Astrocyte (in vitro differentiated cells and primary cell): ENCODE data around the gene SIN3B. TPM values are rescaled to one million over a fixed set of nuclear protein-coding genes. Genes with fewer than 3 reads are reported as not detected.

Experiments used
- DNase-seq: peaks from one replicate; pipeline ENCODE4 v3.0.0-alpha.2; 2010; ENCODE audit warnings: low read depth
- FAIRE-seq: peaks from 2 replicates; lab custom pipeline; 2011; peaks lifted over from hg19 to GRCh38; lab: Jason Lieb, UNC
- H2AFZ ChIP-seq: 2 replicates; pipeline ENCODE4 v1.6.0; 2012; ENCODE audit warnings: low read depth, low read length, inconsistent platforms
- H3K27ac ChIP-seq: 2 replicates; pipeline ENCODE4 v1.5.1; 2011; ENCODE audit warnings: low read depth, low read length, inconsistent platforms
- H3K27me3 ChIP-seq: 2 replicates; pipeline ENCODE4 v1.6.0; 2011; ENCODE audit warnings: low read length, inconsistent platforms; ENCODE audit not compliant: insufficient read depth
- H3K36me3 ChIP-seq: 2 replicates; pipeline ENCODE4 v1.5.1; 2011; ENCODE audit warnings: low read length, inconsistent platforms; ENCODE audit not compliant: insufficient read depth
- H3K4me1 ChIP-seq: 2 replicates; pipeline ENCODE4 v1.5.1; 2011; ENCODE audit warnings: low read length, inconsistent platforms; ENCODE audit not compliant: insufficient read depth
- H3K4me2 ChIP-seq: 2 replicates; pipeline ENCODE4 v1.6.0; 2012; ENCODE audit warnings: low read length, inconsistent platforms
- H3K4me3 ChIP-seq: 2 replicates; pipeline ENCODE4 v1.5.1; 2011; ENCODE audit warnings: low read depth, mild to moderate bottlenecking, low read length, inconsistent platforms; ENCODE audit not compliant: insufficient read depth
- H3K79me2 ChIP-seq: 2 replicates; pipeline ENCODE4 v1.6.0; 2012; ENCODE audit warnings: mild to moderate bottlenecking, low read length, inconsistent platforms; ENCODE audit not compliant: insufficient read depth
- H3K9ac ChIP-seq: 2 replicates; pipeline ENCODE4 v1.6.0; 2012; ENCODE audit warnings: mild to moderate bottlenecking, low read length, inconsistent platforms
- H3K9me3 ChIP-seq: 2 replicates; pipeline ENCODE4 v1.5.1; 2012; ENCODE audit warnings: low read depth, mild to moderate bottlenecking, low read length, inconsistent platforms; ENCODE audit not compliant: insufficient read depth
- H4K20me1 ChIP-seq: 2 replicates; pipeline ENCODE4 v1.6.0; 2012; ENCODE audit warnings: low read length, inconsistent platforms; ENCODE audit not compliant: insufficient read depth
- H3K27ac Mint-ChIP-seq: one replicate; pipeline ENCODE4 v1.8.0; 2021; ENCODE audit warnings: mild to moderate bottlenecking, mixed read lengths; ENCODE audit not compliant: unreplicated experiment
- H3K27me3 Mint-ChIP-seq: one replicate; pipeline ENCODE4 v1.8.0; 2021; ENCODE audit warnings: low read depth, mixed read lengths; ENCODE audit not compliant: unreplicated experiment
- H3K36me3 Mint-ChIP-seq: one replicate; pipeline ENCODE4 v1.8.0; 2021; ENCODE audit warnings: low read depth, mixed read lengths; ENCODE audit not compliant: unreplicated experiment
- H3K4me1 Mint-ChIP-seq: one replicate; pipeline ENCODE4 v1.8.0; 2021; ENCODE audit warnings: low read depth, mixed read lengths; ENCODE audit not compliant: unreplicated experiment
- H3K4me3 Mint-ChIP-seq: one replicate; pipeline ENCODE4 v1.8.0; 2021; ENCODE audit warnings: mild to moderate bottlenecking, moderate library complexity, mixed read lengths; ENCODE audit not compliant: unreplicated experiment
- H3K9me3 Mint-ChIP-seq: one replicate; pipeline ENCODE4 v1.8.0; 2021; ENCODE audit warnings: mild to moderate bottlenecking, mixed read lengths; ENCODE audit not compliant: unreplicated experiment
- EZH2 ChIP-seq: IDR thresholded peaks from 2 replicates; pipeline ENCODE4 v1.6.1; 2012; ENCODE audit warnings: mild to moderate bottlenecking, low read length, inconsistent platforms; ENCODE audit not compliant: insufficient read depth
- total RNA-seq: library from RNA; stranded (reverse); gene quantifications from 2 replicates; pipeline ENCODE4 v1.2.1, GENCODE V29; 2021
- TF ChIP-seq, protein P1 (sequence below): IDR thresholded peaks from 2 replicates; pipeline ENCODE4 v1.5.1; 2011; ENCODE audit warnings: low read depth, mild to moderate bottlenecking, inconsistent platforms, low read length, moderate library complexity; ENCODE audit not compliant: insufficient read depth

Gene SIN3B
- total RNA-seq, 1 donor from 2014 or later, result 86.1 TPM

GRCh38 chr19:16782719-16783118 is 46.5 kb upstream of the SIN3B start:
- no peaks in the 10 kb centered on the region for H4K20me1 ChIP-seq
- no peak overlapping the region for H2AFZ ChIP-seq
- H3K27ac Mint-ChIP-seq, result no peak overlapping the region
- H3K4me1 Mint-ChIP-seq, result no peaks in the 10 kb centered on the region
- H3K27me3 ChIP-seq, result no peaks in the 10 kb centered on the region
- no peaks in the 10 kb centered on the region for H3K9me3 Mint-ChIP-seq
- no peaks in the 10 kb centered on the region for H3K79me2 ChIP-seq
- H3K9ac ChIP-seq, result no peak overlapping the region
- H3K27ac ChIP-seq, result no peak overlapping the region
- no peak for FAIRE-seq
- DNase-seq, result no peak
- no peaks in the 10 kb centered on the region for H3K36me3 ChIP-seq
- no peaks in the 10 kb centered on the region for H3K36me3 Mint-ChIP-seq
- H3K4me3 ChIP-seq, result no peak overlapping the region
- H3K4me3 Mint-ChIP-seq, result no peak overlapping the region
- no peak overlapping the region for H3K4me2 ChIP-seq
- peaks cover 18% of the 10 kb centered on the region for H3K27me3 Mint-ChIP-seq
- H3K4me1 ChIP-seq, result no peaks in the 10 kb centered on the region
- no peak for TF ChIP-seq EZH2
- TF ChIP-seq, protein P1, sequence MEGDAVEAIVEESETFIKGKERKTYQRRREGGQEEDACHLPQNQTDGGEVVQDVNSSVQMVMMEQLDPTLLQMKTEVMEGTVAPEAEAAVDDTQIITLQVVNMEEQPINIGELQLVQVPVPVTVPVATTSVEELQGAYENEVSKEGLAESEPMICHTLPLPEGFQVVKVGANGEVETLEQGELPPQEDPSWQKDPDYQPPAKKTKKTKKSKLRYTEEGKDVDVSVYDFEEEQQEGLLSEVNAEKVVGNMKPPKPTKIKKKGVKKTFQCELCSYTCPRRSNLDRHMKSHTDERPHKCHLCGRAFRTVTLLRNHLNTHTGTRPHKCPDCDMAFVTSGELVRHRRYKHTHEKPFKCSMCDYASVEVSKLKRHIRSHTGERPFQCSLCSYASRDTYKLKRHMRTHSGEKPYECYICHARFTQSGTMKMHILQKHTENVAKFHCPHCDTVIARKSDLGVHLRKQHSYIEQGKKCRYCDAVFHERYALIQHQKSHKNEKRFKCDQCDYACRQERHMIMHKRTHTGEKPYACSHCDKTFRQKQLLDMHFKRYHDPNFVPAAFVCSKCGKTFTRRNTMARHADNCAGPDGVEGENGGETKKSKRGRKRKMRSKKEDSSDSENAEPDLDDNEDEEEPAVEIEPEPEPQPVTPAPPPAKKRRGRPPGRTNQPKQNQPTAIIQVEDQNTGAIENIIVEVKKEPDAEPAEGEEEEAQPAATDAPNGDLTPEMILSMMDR, result no peak
- no peaks in the 10 kb centered on the region for H3K9me3 ChIP-seq

DNA sequence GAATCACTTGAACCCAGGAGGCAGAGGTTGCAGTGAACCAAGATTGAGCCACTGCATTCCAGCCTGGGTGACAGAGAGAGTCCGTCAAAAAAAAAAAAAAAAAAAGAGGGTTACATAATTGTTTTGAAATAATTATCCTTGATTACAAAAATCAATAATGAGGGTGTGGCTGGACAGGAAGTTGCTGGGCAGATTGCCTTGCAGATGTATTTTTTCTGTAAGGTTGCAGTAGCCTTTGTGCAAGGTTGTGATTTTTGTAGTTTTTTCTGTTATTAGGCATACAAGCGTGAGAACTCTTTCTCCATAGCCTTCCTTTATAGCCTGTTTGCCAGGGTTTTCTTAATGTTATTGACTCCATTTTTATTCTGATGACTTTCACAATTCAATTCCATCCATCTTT is 40.7 kb upstream of the SIN3B start:
- H3K4me2 ChIP-seq, result no peak overlapping the region
- no peaks in the 10 kb centered on the region for H4K20me1 ChIP-seq
- peaks cover 4% of the 10 kb centered on the region for H3K36me3 Mint-ChIP-seq
- H3K4me3 ChIP-seq, result no peak overlapping the region
- peaks cover 7% of the 10 kb centered on the region for H3K9me3 ChIP-seq
- no peaks in the 10 kb centered on the region for H3K27me3 ChIP-seq
- H2AFZ ChIP-seq, result no peak overlapping the region
- TF ChIP-seq, protein P1, result no peak
- TF ChIP-seq EZH2, result no peak
- no peak overlapping the region for H3K27ac Mint-ChIP-seq
- H3K9me3 Mint-ChIP-seq, result peaks cover 16% of the 10 kb centered on the region
- H3K4me1 Mint-ChIP-seq, result no peaks in the 10 kb centered on the region
- no peaks in the 10 kb centered on the region for H3K27me3 Mint-ChIP-seq
- DNase-seq, result no peak
- no peaks in the 10 kb centered on the region for H3K4me1 ChIP-seq
- no peak overlapping the region for H3K9ac ChIP-seq
- no peak overlapping the region for H3K4me3 Mint-ChIP-seq
- H3K36me3 ChIP-seq, result no peaks in the 10 kb centered on the region
- H3K27ac ChIP-seq, result no peak overlapping the region
- FAIRE-seq, result no peak
- no peaks in the 10 kb centered on the region for H3K79me2 ChIP-seq

DNA sequence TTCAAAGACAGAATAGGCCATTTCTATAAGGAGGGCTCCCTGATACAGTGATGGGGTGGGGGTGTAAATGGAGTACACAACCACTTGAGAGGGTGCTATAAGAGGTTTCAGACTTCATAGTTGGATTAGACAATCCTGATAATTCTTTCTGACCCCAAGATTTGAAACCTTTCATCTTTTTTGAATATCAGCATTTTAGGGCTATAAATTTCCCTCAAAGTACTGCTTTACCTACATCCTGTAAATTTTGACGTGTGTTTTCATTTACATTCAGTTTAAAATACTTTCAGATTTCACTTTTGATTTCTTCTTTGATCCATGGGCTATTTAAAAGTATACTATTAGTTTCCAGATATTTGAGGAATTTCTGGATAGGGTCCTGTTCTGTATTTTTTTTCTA is 40.0 kb upstream of the SIN3B start:
- H3K9ac ChIP-seq, result no peak overlapping the region
- H2AFZ ChIP-seq, result no peak overlapping the region
- peaks cover 7% of the 10 kb centered on the region for H3K9me3 ChIP-seq
- no peaks in the 10 kb centered on the region for H3K4me1 Mint-ChIP-seq
- no peak overlapping the region for H3K4me3 ChIP-seq
- FAIRE-seq (no peak), DNase-seq (no peak)
- no peaks in the 10 kb centered on the region for H4K20me1 ChIP-seq
- no peak overlapping the region for H3K4me2 ChIP-seq
- H3K9me3 Mint-ChIP-seq, result peaks cover 16% of the 10 kb centered on the region
- H3K27ac ChIP-seq, result no peak overlapping the region
- H3K4me1 ChIP-seq, result no peaks in the 10 kb centered on the region
- no peaks in the 10 kb centered on the region for H3K36me3 ChIP-seq
- H3K4me3 Mint-ChIP-seq, result no peak overlapping the region
- TF ChIP-seq, protein P1, result no peak
- TF ChIP-seq EZH2, result no peak
- no peaks in the 10 kb centered on the region for H3K79me2 ChIP-seq
- H3K27ac Mint-ChIP-seq, result no peak overlapping the region
- H3K27me3 ChIP-seq, result no peaks in the 10 kb centered on the region
- no peaks in the 10 kb centered on the region for H3K27me3 Mint-ChIP-seq
- peaks cover 4% of the 10 kb centered on the region for H3K36me3 Mint-ChIP-seq
